Skin of body (tissue), 2 donors: ENCODE data around the gene MGMT. TPM values are rescaled to one million over a fixed set of nuclear protein-coding genes. Genes with fewer than 3 reads are reported as not detected.

Source experiments
- DNase-seq: peaks from one replicate; lab custom pipeline; 2025; lab: John Stamatoyannopoulos, UW
- total RNA-seq: library from RNA; depleted of rRNA; stranded (reverse); fragments of >200 nt; gene quantifications from one replicate; pipeline ENCODE4 v1.2.3, GENCODE V29; 2014

Gene MGMT
- total RNA-seq, 1 donor from 2014 or later: 25.4 TPM

- no peak for DNase-seq
Observed at GRCh38 chr10:129648856-129649255, 181.8 kb downstream of the MGMT start.

- DNase-seq: no peak
Observed at GRCh38 chr10:129652021-129652420, 185.0 kb downstream of the MGMT start.

GRCh38 chr10:129652521-129653201 lies 185.6 kb downstream of the MGMT start:
- no peak for DNase-seq

- no peak for DNase-seq
Observed at GRCh38 chr10:129653428-129653827, 186.4 kb downstream of the MGMT start.

GRCh38 chr10:129653861-129654260 lies 186.8 kb downstream of the MGMT start:
- DNase-seq: no peak

- DNase-seq: no peak
Observed at GRCh38 chr10:129654461-129654860, 187.4 kb downstream of the MGMT start.

- DNase-seq: no peak
Observed at GRCh38 chr10:129655007-129655678, 188.1 kb downstream of the MGMT start.

- DNase-seq: peak; percentile 86
Observed at GRCh38 chr10:129655679-129656031, 188.6 kb downstream of the MGMT start.

- DNase-seq: no peak
Observed at GRCh38 chr10:129656642-129657041, 189.6 kb downstream of the MGMT start.

GRCh38 chr10:129657297-129658017 lies 190.4 kb downstream of the MGMT start:
- DNase-seq: no peak

- peak; percentile 43 for DNase-seq
Observed at GRCh38 chr10:129658376-129659072, 191.5 kb downstream of the MGMT start.

- peak; percentile 58 for DNase-seq
Observed at GRCh38 chr10:129659508-129660268, 192.6 kb downstream of the MGMT start.

- no peak for DNase-seq
Observed at GRCh38 chr10:129660569-129660968, 193.5 kb downstream of the MGMT start.

- DNase-seq: peak; percentile 12
Observed at GRCh38 chr10:129662426-129662825, 195.4 kb downstream of the MGMT start.

- DNase-seq: no peak
Observed at GRCh38 chr10:129670124-129670523, 203.1 kb downstream of the MGMT start.

GRCh38 chr10:129673292-129673691 lies 206.3 kb downstream of the MGMT start:
- DNase-seq: no peak

GRCh38 chr10:129675027-129675769 lies 208.2 kb downstream of the MGMT start:
- no peak for DNase-seq

- DNase-seq: no peak
Observed at GRCh38 chr10:129676014-129676413, 209.0 kb downstream of the MGMT start.

GRCh38 chr10:129677377-129677927 lies 210.4 kb downstream of the MGMT start:
- DNase-seq: no peak

- no peak for DNase-seq
Observed at GRCh38 chr10:129678186-129678585, 211.1 kb downstream of the MGMT start.
